Measurements from ENCODE around the gene NRSN1.
"Not testable (repeated sequence)": the region's sequence is repeated elsewhere in the genome, so short reads cannot be mapped to it uniquely, and the experiment has no call there.

Gene NRSN1

DNA sequence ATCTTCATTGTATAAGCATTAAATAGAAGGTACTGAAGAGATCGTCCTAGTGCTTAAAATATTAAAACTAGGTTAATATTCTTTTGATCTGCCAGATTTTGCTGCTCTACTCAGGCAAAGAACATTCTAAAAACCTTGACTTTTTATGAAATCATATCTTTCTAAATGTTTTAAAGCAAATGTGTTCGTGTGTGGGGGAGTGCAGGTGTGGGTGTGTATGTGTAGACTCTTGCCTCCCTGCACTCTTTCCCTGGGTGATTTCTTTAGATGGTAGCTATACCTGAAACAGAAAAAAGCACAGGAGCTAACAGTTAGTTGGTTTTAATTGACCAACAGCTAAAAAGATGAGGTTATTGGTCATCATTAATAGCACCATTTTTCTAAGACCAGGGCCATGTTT is 5.7 kb downstream of the NRSN1 start:
- Histone ChIP-seq H3K27ac (ENCODE audit: low read depth, low read length) (no peak overlapping the region), H3K9me3 (ENCODE audit: control insufficient read depth in 5 of 5, low read length in 5 of 5) (no peaks in the 10 kb centered on the region), H3K36me3 (ENCODE audit: control insufficient read depth in 5 of 5, insufficient read depth in 5 of 5, low read length in 5 of 5) (no peaks in the 10 kb centered on the region), H3K4me3 (ENCODE audit: low read depth in 1 of 5, low read length in 5 of 5) (no peak overlapping the region), H3K27me3 (ENCODE audit: control insufficient read depth in 5 of 5, insufficient read depth in 4 of 5, low read length in 5 of 5) (no peaks in the 10 kb centered on the region), H3K9ac (ENCODE audit: low read length in 5 of 5) (no peak overlapping the region), H3K4me1 (ENCODE audit: control insufficient read depth in 5 of 5, insufficient read depth in 5 of 5, low read length in 5 of 5) (no peaks in the 10 kb centered on the region)

GRCh38 chr6:24139080-24139479 is 13.1 kb downstream of the NRSN1 start:
- H3K4me1 ChIP-seq (ENCODE audit: control insufficient read depth in 5 of 5, insufficient read depth in 5 of 5, low read length in 5 of 5): peaks cover 0 to 8% (median 0%) of the 10 kb centered on the region in 5 donors
- no peak overlapping the region for H3K4me3 ChIP-seq (ENCODE audit: low read depth in 1 of 5, low read length in 5 of 5)
- H3K9me3 ChIP-seq (ENCODE audit: control insufficient read depth in 5 of 5, low read length in 5 of 5): peaks cover 0 to 6% (median 0%) of the 10 kb centered on the region in 5 donors
- H3K27ac ChIP-seq (ENCODE audit: low read depth, low read length): no peak overlapping the region
- no peaks in the 10 kb centered on the region for H3K27me3 ChIP-seq (ENCODE audit: control insufficient read depth in 5 of 5, insufficient read depth in 4 of 5, low read length in 5 of 5)
- no peaks in the 10 kb centered on the region for H3K36me3 ChIP-seq (ENCODE audit: control insufficient read depth in 5 of 5, insufficient read depth in 5 of 5, low read length in 5 of 5)
- no peak overlapping the region for H3K9ac ChIP-seq (ENCODE audit: low read length in 5 of 5)

DNA sequence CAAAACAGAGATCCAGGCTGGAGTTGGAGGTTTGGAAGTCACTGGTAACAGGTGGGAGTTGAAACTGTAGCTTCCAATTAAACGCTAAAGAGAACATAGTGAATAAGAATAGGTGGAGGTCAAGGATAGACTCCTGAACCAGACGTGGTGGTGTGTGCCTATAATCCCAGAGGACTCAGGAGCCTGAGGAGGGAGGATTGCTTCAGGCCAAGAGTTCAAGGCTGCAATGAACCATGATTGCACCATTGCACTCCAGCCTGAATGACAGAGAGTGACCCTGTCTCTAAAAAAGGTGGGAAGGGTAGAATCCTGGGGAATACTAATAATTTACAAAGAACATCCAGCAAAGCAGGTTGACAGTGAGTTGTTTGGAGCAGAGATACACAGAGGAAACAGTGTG is 13.6 kb downstream of the NRSN1 start:
- Histone ChIP-seq H3K36me3 (ENCODE audit: control insufficient read depth in 5 of 5, insufficient read depth in 5 of 5, low read length in 5 of 5) (no peaks in the 10 kb centered on the region), H3K9me3 (ENCODE audit: control insufficient read depth in 5 of 5, low read length in 5 of 5) (peaks cover 0 to 6% (median 0%) of the 10 kb centered on the region in 5 donors), H3K4me3 (ENCODE audit: low read depth in 1 of 5, low read length in 5 of 5) (no peak overlapping the region), H3K27ac (ENCODE audit: low read depth, low read length) (no peak overlapping the region), H3K4me1 (ENCODE audit: control insufficient read depth in 5 of 5, insufficient read depth in 5 of 5, low read length in 5 of 5) (peaks cover 0 to 8% (median 0%) of the 10 kb centered on the region in 5 donors), H3K27me3 (ENCODE audit: control insufficient read depth in 5 of 5, insufficient read depth in 4 of 5, low read length in 5 of 5) (no peaks in the 10 kb centered on the region), H3K9ac (ENCODE audit: low read length in 5 of 5) (no peak overlapping the region)

- Histone ChIP-seq H3K4me3 (ENCODE audit: low read depth in 1 of 5, low read length in 5 of 5) (no peak overlapping the region), H3K9me3 (ENCODE audit: control insufficient read depth in 5 of 5, low read length in 5 of 5) (peaks cover 0 to 6% (median 0%) of the 10 kb centered on the region in 5 donors), H3K4me1 (ENCODE audit: control insufficient read depth in 5 of 5, insufficient read depth in 5 of 5, low read length in 5 of 5) (peaks cover 0 to 8% (median 0%) of the 10 kb centered on the region in 5 donors), H3K9ac (ENCODE audit: low read length in 5 of 5) (no peak overlapping the region), H3K27me3 (ENCODE audit: control insufficient read depth in 5 of 5, insufficient read depth in 4 of 5, low read length in 5 of 5) (no peaks in the 10 kb centered on the region), H3K27ac (ENCODE audit: low read depth, low read length) (no peak overlapping the region), H3K36me3 (ENCODE audit: control insufficient read depth in 5 of 5, insufficient read depth in 5 of 5, low read length in 5 of 5) (no peaks in the 10 kb centered on the region)
Observed at GRCh38 chr6:24140591-24140990, 14.6 kb downstream of the NRSN1 start.

DNA sequence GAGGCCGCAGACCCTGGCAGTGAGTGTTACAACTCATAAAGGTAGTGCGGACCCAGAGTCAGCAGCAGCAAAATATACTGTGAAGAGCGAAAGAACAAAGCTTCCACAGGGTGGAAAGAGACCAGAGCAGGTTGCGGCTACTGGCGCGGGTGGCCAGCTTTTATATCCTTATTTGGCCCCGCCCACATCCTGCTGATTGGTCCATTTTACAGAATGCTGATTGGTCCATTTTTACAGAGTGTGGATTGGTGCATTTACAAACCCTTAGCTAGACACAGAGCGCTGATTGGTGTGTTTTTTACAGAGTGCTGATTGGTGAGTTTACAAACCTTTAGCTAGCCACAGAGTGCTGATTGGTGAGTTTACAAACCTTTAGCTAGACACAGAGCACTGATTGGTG is 16.7 kb downstream of the NRSN1 start:
- H3K27ac ChIP-seq (ENCODE audit: low read depth, low read length); H3K9me3 ChIP-seq (ENCODE audit: control insufficient read depth in 5 of 5, low read length in 5 of 5); H3K4me1 ChIP-seq (ENCODE audit: control insufficient read depth in 5 of 5, insufficient read depth in 5 of 5, low read length in 5 of 5); H3K36me3 ChIP-seq (ENCODE audit: control insufficient read depth in 5 of 5, insufficient read depth in 5 of 5, low read length in 5 of 5); H3K4me3 ChIP-seq (ENCODE audit: low read depth in 1 of 5, low read length in 5 of 5); H3K9ac ChIP-seq (ENCODE audit: low read length in 5 of 5); H3K27me3 ChIP-seq (ENCODE audit: control insufficient read depth in 5 of 5, insufficient read depth in 4 of 5, low read length in 5 of 5): not testable (repeated sequence)

DNA sequence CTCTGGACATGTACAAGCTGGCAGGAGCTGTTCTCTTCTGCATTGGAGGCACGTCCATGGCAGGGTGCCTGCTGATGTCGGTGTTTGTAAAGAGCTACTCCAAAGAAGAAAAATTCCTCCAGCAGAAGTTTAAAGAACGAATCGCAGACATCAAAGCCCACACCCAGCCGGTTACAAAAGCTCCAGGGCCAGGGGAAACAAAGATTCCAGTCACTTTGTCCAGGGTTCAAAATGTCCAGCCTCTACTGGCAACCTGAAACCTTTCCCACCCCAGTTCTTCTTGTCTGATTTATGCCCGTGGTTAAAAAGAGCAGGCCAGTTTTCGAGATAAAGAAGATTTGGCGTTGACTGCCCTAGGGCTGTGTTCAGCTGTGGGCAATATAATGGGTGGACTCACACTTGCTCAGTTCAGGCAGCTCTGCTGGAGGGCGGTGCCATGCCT is 19.7 kb downstream of the NRSN1 start:
- Histone ChIP-seq H3K27me3 (ENCODE audit: control insufficient read depth in 5 of 5, insufficient read depth in 4 of 5, low read length in 5 of 5) (peaks cover 0 to 3% (median 0%) of the 10 kb centered on the region in 5 donors), H3K27ac (ENCODE audit: low read depth, low read length) (no peak overlapping the region), H3K36me3 (ENCODE audit: control insufficient read depth in 5 of 5, insufficient read depth in 5 of 5, low read length in 5 of 5) (no peaks in the 10 kb centered on the region), H3K9ac (ENCODE audit: low read length in 5 of 5) (no peak overlapping the region), H3K9me3 (ENCODE audit: control insufficient read depth in 5 of 5, low read length in 5 of 5) (peaks cover 0 to under 1% (median 0%) of the 10 kb centered on the region in 5 donors), H3K4me1 (ENCODE audit: control insufficient read depth in 5 of 5, insufficient read depth in 5 of 5, low read length in 5 of 5) (peaks cover 0 to 3% (median 0%) of the 10 kb centered on the region in 5 donors), H3K4me3 (ENCODE audit: low read depth in 1 of 5, low read length in 5 of 5) (no peak overlapping the region)

DNA sequence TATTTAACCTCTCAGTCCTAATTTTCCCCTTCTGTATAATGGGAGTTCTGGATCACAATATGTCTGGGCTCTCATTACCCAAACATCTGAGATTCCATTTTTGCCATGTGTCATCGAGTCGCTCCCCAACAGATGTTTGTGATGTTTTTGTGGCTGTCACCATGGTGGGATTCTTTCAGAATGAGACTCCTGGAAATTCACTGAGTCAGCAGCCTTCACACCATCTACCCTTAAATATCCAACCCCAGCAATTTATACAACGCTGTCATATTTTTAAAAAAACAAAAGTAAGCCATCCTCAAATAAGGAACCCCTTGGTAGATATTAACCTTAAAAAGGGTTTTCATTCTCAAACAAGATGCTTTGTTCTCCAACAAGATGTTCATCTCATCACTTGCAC is 20.9 kb downstream of the NRSN1 start:
- H3K9ac ChIP-seq (ENCODE audit: low read length in 5 of 5): no peak overlapping the region
- no peak overlapping the region for H3K27ac ChIP-seq (ENCODE audit: low read depth, low read length)
- no peaks in the 10 kb centered on the region for H3K36me3 ChIP-seq (ENCODE audit: control insufficient read depth in 5 of 5, insufficient read depth in 5 of 5, low read length in 5 of 5)
- H3K27me3 ChIP-seq (ENCODE audit: control insufficient read depth in 5 of 5, insufficient read depth in 4 of 5, low read length in 5 of 5): peaks cover 0 to 3% (median 0%) of the 10 kb centered on the region in 5 donors
- H3K9me3 ChIP-seq (ENCODE audit: control insufficient read depth in 5 of 5, low read length in 5 of 5): peaks cover 0 to under 1% (median 0%) of the 10 kb centered on the region in 5 donors
- no peaks in the 10 kb centered on the region for H3K4me1 ChIP-seq (ENCODE audit: control insufficient read depth in 5 of 5, insufficient read depth in 5 of 5, low read length in 5 of 5)
- no peak overlapping the region for H3K4me3 ChIP-seq (ENCODE audit: low read depth in 1 of 5, low read length in 5 of 5)

DNA sequence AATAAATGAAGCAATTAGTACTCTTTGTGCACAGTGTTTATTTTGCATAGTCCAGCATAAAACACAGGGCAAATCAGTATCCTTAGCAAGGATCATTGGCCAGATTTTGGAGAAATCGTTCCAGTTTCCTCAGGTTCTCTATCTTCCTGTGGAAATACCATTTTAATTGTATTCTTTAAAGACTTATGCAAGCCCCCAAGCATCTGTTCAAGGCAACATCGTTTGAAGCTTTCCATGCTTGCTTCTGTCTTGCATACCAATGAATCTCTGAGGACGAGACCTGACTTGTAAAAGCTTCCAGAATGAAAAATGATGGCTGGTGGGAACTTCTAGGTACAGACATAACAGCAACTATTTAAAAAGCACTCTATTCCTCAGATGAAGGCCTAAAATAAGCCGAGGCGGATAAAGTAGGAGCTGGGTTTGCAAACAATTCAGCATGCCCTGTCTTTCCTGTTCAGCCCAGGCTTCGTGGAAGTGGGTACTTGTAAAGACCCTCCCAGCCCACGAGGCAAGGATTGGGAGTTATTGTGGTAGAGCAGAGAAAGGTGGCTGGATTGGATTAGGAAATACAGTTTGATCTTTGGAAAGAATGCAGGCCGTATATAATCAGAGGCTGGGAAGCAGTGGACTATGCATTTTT is 21.6 kb downstream of the NRSN1 start:
- peaks cover 0 to 3% (median 0%) of the 10 kb centered on the region in 5 donors for H3K27me3 ChIP-seq (ENCODE audit: control insufficient read depth in 5 of 5, insufficient read depth in 4 of 5, low read length in 5 of 5)

DNA sequence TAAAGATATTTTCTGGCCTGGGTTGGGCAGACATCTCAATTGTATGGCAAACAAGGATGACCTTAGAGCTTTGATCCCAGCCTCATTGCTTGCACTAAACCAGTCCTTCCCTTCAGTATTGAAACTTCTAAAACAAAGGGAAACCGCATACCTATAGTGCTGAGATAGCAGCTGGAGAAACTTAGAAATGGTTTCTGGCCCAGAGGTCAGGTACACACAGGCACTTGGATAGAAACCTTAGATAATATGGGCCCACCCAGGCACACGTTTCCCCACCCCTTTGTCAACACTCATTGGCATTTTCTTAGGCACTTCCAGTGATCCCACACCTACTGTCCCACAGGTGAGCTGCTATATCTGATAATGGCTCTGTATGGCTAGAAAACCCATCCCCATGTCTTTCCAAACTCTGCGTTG is 22.1 kb downstream of the NRSN1 start:
- Histone ChIP-seq H3K9ac (ENCODE audit: low read length in 5 of 5) (no peak overlapping the region), H3K36me3 (ENCODE audit: control insufficient read depth in 5 of 5, insufficient read depth in 5 of 5, low read length in 5 of 5) (no peaks in the 10 kb centered on the region), H3K4me1 (ENCODE audit: control insufficient read depth in 5 of 5, insufficient read depth in 5 of 5, low read length in 5 of 5) (no peaks in the 10 kb centered on the region), H3K9me3 (ENCODE audit: control insufficient read depth in 5 of 5, low read length in 5 of 5) (peaks cover 0 to 5% (median 0%) of the 10 kb centered on the region in 5 donors), H3K27ac (ENCODE audit: low read depth, low read length) (no peak overlapping the region), H3K4me3 (ENCODE audit: low read depth in 1 of 5, low read length in 5 of 5) (no peak overlapping the region), H3K27me3 (ENCODE audit: control insufficient read depth in 5 of 5, insufficient read depth in 4 of 5, low read length in 5 of 5) (peaks cover 0 to 3% (median 0%) of the 10 kb centered on the region in 5 donors)

More for the DNA sequence above, 21.6 kb downstream of the NRSN1 start:
- Histone ChIP-seq H3K9me3 (ENCODE audit: control insufficient read depth in 5 of 5, low read length in 5 of 5) (peaks cover 0 to 5% (median 0%) of the 10 kb centered on the region in 5 donors), H3K4me3 (ENCODE audit: low read depth in 1 of 5, low read length in 5 of 5) (no peak overlapping the region), H3K27ac (ENCODE audit: low read depth, low read length) (no peak overlapping the region), H3K9ac (ENCODE audit: low read length in 5 of 5) (no peak overlapping the region), H3K4me1 (ENCODE audit: control insufficient read depth in 5 of 5, insufficient read depth in 5 of 5, low read length in 5 of 5) (no peaks in the 10 kb centered on the region), H3K36me3 (ENCODE audit: control insufficient read depth in 5 of 5, insufficient read depth in 5 of 5, low read length in 5 of 5) (no peaks in the 10 kb centered on the region)

GRCh38 chr6:24148684-24149083 is 22.7 kb downstream of the NRSN1 start:
- Histone ChIP-seq H3K27me3 (ENCODE audit: control insufficient read depth in 5 of 5, insufficient read depth in 4 of 5, low read length in 5 of 5) (peaks cover 0 to 3% (median 0%) of the 10 kb centered on the region in 5 donors), H3K27ac (ENCODE audit: low read depth, low read length) (no peak overlapping the region), H3K36me3 (ENCODE audit: control insufficient read depth in 5 of 5, insufficient read depth in 5 of 5, low read length in 5 of 5) (no peaks in the 10 kb centered on the region), H3K4me1 (ENCODE audit: control insufficient read depth in 5 of 5, insufficient read depth in 5 of 5, low read length in 5 of 5) (no peaks in the 10 kb centered on the region), H3K9me3 (ENCODE audit: control insufficient read depth in 5 of 5, low read length in 5 of 5) (peaks cover 0 to 5% (median 0%) of the 10 kb centered on the region in 5 donors), H3K4me3 (ENCODE audit: low read depth in 1 of 5, low read length in 5 of 5) (no peak overlapping the region), H3K9ac (ENCODE audit: low read length in 5 of 5) (no peak overlapping the region)

Measured in subcutaneous abdominal adipose tissue (tissue), 5 donors.